D341Med (cell line): ENCODE data around the gene STK39.

Source experiments
- DNase-seq: peaks from one replicate; pipeline ENCODE4 v3.0.0; 2012; ENCODE audit warnings: low spot score

Gene STK39

DNA sequence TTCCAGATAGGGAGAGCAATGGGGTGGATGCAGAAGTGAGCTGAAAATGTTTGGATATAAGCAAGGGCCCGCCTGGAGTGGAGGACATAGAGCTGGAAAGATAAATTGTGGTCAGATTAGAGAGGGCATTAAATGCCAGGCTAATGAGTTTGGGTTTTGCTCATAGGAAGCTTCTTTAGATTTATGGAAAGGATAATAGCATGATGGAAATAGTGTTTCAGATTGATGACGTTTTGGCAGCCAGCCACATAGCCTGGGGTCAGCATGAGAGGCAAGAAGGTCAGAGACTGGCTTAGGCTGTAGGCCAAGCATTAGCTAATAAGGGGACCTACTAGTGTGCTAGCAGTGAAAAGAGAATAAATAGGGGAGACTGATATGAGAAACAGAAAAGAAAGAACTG lies 321.6 kb downstream of the STK39 start:
- no peak for DNase-seq

DNA sequence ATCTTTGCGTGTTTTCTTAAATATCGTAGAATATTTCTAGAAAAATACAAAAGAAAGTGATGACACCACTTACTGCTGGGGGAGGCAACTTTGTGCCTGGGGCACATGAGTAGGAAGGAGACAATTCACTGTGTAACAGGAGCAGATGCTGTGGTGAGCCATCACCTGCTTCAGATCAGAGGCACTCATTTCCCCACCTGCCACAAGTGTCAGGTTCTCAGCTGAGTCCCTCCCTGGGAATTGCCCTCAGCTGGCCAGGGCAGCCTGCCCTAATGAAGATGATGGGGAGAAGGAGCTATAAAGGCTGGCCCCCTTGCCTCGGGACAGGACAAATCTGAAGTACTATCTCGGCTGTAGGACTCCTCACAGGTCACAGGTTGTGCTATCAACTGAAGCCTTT lies 322.8 kb downstream of the STK39 start:
- no peak for DNase-seq

- DNase-seq = no peak
Observed at GRCh38 chr2:167916756-167917155, 330.6 kb downstream of the STK39 start.

GRCh38 chr2:167914969-167915368 lies 332.4 kb downstream of the STK39 start:
- no peak for DNase-seq

GRCh38 chr2:167908786-167909185 lies 338.6 kb downstream of the STK39 start:
- DNase-seq = no peak

- DNase-seq = no peak
Observed at GRCh38 chr2:167905668-167906067, 341.7 kb downstream of the STK39 start.
